Endothelial cell (in vitro differentiated cells): ENCODE measurements around the gene GLI3. TPM values are rescaled to one million over a fixed set of nuclear protein-coding genes. Genes with fewer than 3 reads are reported as not detected.

Experiments
- DNase-seq: peaks from one replicate; pipeline ENCODE4 v3.0.0; 2021; ENCODE audit warnings: low spot score
- H3K27ac Mint-ChIP-seq: one replicate; pipeline ENCODE4 v1.8.0; 2021; ENCODE audit warnings: mixed read lengths, inconsistent platforms; ENCODE audit not compliant: unreplicated experiment
- H3K27me3 Mint-ChIP-seq: one replicate; pipeline ENCODE4 v1.8.0; 2021; ENCODE audit warnings: mild to moderate bottlenecking, moderate library complexity, mixed read lengths, inconsistent platforms; ENCODE audit not compliant: unreplicated experiment
- H3K36me3 Mint-ChIP-seq: one replicate; pipeline ENCODE4 v1.8.0; 2021; ENCODE audit warnings: mild to moderate bottlenecking, low read depth, mixed read lengths, inconsistent platforms; ENCODE audit not compliant: unreplicated experiment
- H3K4me1 Mint-ChIP-seq: one replicate; pipeline ENCODE4 v1.8.0; 2021; ENCODE audit warnings: mild to moderate bottlenecking, mixed read lengths, inconsistent platforms; ENCODE audit not compliant: unreplicated experiment
- H3K4me3 Mint-ChIP-seq: one replicate; pipeline ENCODE4 v1.8.0; 2021; ENCODE audit warnings: mild to moderate bottlenecking, mixed read lengths, inconsistent platforms; ENCODE audit not compliant: unreplicated experiment
- H3K9me3 Mint-ChIP-seq: one replicate; pipeline ENCODE4 v1.8.0; 2021; ENCODE audit warnings: mixed read lengths, inconsistent platforms; ENCODE audit not compliant: unreplicated experiment
- CTCF ChIP-seq: fragments of 200-600 bp; sonication (generic); IDR thresholded peaks from one replicate; pipeline ENCODE4 v1.5.0; 2021; ENCODE audit warnings: antibody characterized with exemption; ENCODE audit not compliant: unreplicated experiment
- total RNA-seq: library from RNA; stranded (reverse); fragmentation: NEBNext Ultra II Directional; extraction: Animal tissue kit (Norgen Biotek cat#: 25700); gene quantifications from one replicate; pipeline ENCODE4 v1.2.1, GENCODE V29; 2021; ENCODE audit not compliant: unreplicated experiment

Gene GLI3
- total RNA-seq, 1 donor from 2014 or later: 24.9 TPM

GRCh38 chr7:42065015-42065414, 172.0 kb downstream of the GLI3 start:
- no peaks in the 10 kb centered on the region for H3K9me3 Mint-ChIP-seq
- peaks cover 37% of the 10 kb centered on the region for H3K4me1 Mint-ChIP-seq
- H3K36me3 Mint-ChIP-seq: no peaks in the 10 kb centered on the region
- no peak overlapping the region for H3K4me3 Mint-ChIP-seq
- DNase-seq: no peak
- TF ChIP-seq CTCF: no peak
- no peak overlapping the region for H3K27ac Mint-ChIP-seq
- peaks cover 4% of the 10 kb centered on the region for H3K27me3 Mint-ChIP-seq

GRCh38 chr7:42064534-42064933, 172.5 kb downstream of the GLI3 start:
- peaks cover 4% of the 10 kb centered on the region for H3K27me3 Mint-ChIP-seq
- TF ChIP-seq CTCF: no peak
- no peaks in the 10 kb centered on the region for H3K36me3 Mint-ChIP-seq
- H3K4me3 Mint-ChIP-seq: no peak overlapping the region
- no peak overlapping the region for H3K27ac Mint-ChIP-seq
- H3K4me1 Mint-ChIP-seq: peaks cover 42% of the 10 kb centered on the region
- no peaks in the 10 kb centered on the region for H3K9me3 Mint-ChIP-seq
- DNase-seq: no peak

GRCh38 chr7:42059275-42059674, 177.7 kb downstream of the GLI3 start:
- no peak for TF ChIP-seq CTCF
- no peak for DNase-seq
- Mint-ChIP-seq H3K27me3 (no peaks in the 10 kb centered on the region), H3K4me3 (no peak overlapping the region), H3K4me1 (peaks cover 16% of the 10 kb centered on the region), H3K9me3 (no peaks in the 10 kb centered on the region), H3K27ac (no peak overlapping the region), H3K36me3 (no peaks in the 10 kb centered on the region)

- TF ChIP-seq CTCF: no peak
- no peaks in the 10 kb centered on the region for H3K9me3 Mint-ChIP-seq
- peaks cover 16% of the 10 kb centered on the region for H3K4me1 Mint-ChIP-seq
- no peak for DNase-seq
- no peak overlapping the region for H3K27ac Mint-ChIP-seq
- H3K36me3 Mint-ChIP-seq: no peaks in the 10 kb centered on the region
- no peak overlapping the region for H3K4me3 Mint-ChIP-seq
- H3K27me3 Mint-ChIP-seq: no peaks in the 10 kb centered on the region
Measured at GRCh38 chr7:42057331-42057730, 179.7 kb downstream of the GLI3 start.

- Mint-ChIP-seq H3K9me3 (no peaks in the 10 kb centered on the region), H3K27me3 (no peaks in the 10 kb centered on the region), H3K4me1 (peaks cover 10% of the 10 kb centered on the region), H3K36me3 (no peaks in the 10 kb centered on the region), H3K4me3 (no peak overlapping the region), H3K27ac (no peak overlapping the region)
- DNase-seq: no peak
- TF ChIP-seq CTCF: no peak
Measured at GRCh38 chr7:42055171-42055570, 181.8 kb downstream of the GLI3 start.
